Keratinocyte (primary cell): Measurements from ENCODE around the gene LENG1. TPM values are rescaled to one million over a fixed set of nuclear protein-coding genes. Genes with fewer than 3 reads are reported as not detected.

Source experiments
- DNase-seq: peaks from one replicate; pipeline ENCODE4 v3.0.0-alpha.2; 2011; ENCODE audit warnings: low read depth, missing footprints, low spot score
- FAIRE-seq: peaks from 2 replicates; lab custom pipeline; 2011; peaks lifted over from hg19 to GRCh38; lab: Jason Lieb, UNC
- H2AFZ ChIP-seq: 2 replicates; pipeline ENCODE4 v1.6.0; 2012; ENCODE audit warnings: low read length, control low read depth, inconsistent platforms; ENCODE audit not compliant: control insufficient read depth
- H3K27ac ChIP-seq: 2 replicates; pipeline ENCODE4 v1.5.1; 2011; ENCODE audit warnings: low read length; ENCODE audit not compliant: control insufficient read depth, insufficient read depth
- H3K27me3 ChIP-seq: 3 replicates; pipeline ENCODE4 v1.6.0; 2011; ENCODE audit warnings: low read length; ENCODE audit not compliant: control insufficient read depth, insufficient read depth; ENCODE audit errors: extremely low read depth
- H3K36me3 ChIP-seq, 2 experiments: 2 replicates in 1 of 2; 3 replicates in 1 of 2; pipeline ENCODE4 v1.5.1; 2011; ENCODE audit warnings: low read length in 2 of 2, mild to moderate bottlenecking in 1 of 2; ENCODE audit not compliant: control insufficient read depth in 2 of 2, insufficient read depth in 2 of 2; ENCODE audit errors: extremely low read depth in 1 of 2
- H3K4me1 ChIP-seq: 3 replicates; pipeline ENCODE4 v1.5.1; 2011; ENCODE audit warnings: low read length; ENCODE audit not compliant: control insufficient read depth, insufficient read depth; ENCODE audit errors: extremely low read depth
- H3K4me2 ChIP-seq: 3 replicates; pipeline ENCODE4 v1.6.0; 2011; ENCODE audit warnings: low read depth, low read length; ENCODE audit not compliant: control insufficient read depth, insufficient read depth; ENCODE audit errors: extremely low read depth
- H3K4me3 ChIP-seq, 3 experiments: fragments of 200-600 bp in 1 of 3; sonication (generic) in 1 of 3; 2 replicates in 2 of 3; 3 replicates in 1 of 3; pipeline ENCODE4 v1.5.1; 2011 to 2016; ENCODE audit warnings: low read length in 3 of 3, mild to moderate bottlenecking in 3 of 3, control low read depth in 2 of 3, inconsistent platforms in 1 of 3, low read depth in 1 of 3, mixed read lengths in 1 of 3, mixed run types in 1 of 3, moderate library complexity in 1 of 3; ENCODE audit not compliant: control insufficient read depth in 2 of 3, insufficient read depth in 2 of 3; ENCODE audit errors: extremely low read depth in 1 of 3
- H3K79me2 ChIP-seq: 2 replicates; pipeline ENCODE4 v1.6.0; 2012; ENCODE audit warnings: low read length; ENCODE audit not compliant: control insufficient read depth, insufficient read depth
- H3K9ac ChIP-seq: 3 replicates; pipeline ENCODE4 v1.6.0; 2011; ENCODE audit warnings: low read length; ENCODE audit not compliant: control insufficient read depth, insufficient read depth; ENCODE audit errors: extremely low read depth
- H3K9me1 ChIP-seq: 3 replicates; pipeline ENCODE4 v1.6.0; 2011; ENCODE audit warnings: low read length; ENCODE audit not compliant: control insufficient read depth, insufficient read depth; ENCODE audit errors: extremely low read depth
- H3K9me3 ChIP-seq: 2 replicates; pipeline ENCODE4 v1.5.1; 2012; ENCODE audit warnings: low read depth, low read length; ENCODE audit not compliant: control insufficient read depth
- H4K20me1 ChIP-seq: 3 replicates; pipeline ENCODE4 v1.6.0; 2011; ENCODE audit warnings: low read length; ENCODE audit not compliant: control insufficient read depth, insufficient read depth; ENCODE audit errors: extremely low read depth
- EZH2 ChIP-seq: IDR thresholded peaks from one replicate; pipeline ENCODE4 v1.6.1; 2012; ENCODE audit warnings: inconsistent platforms, mild to moderate bottlenecking, low read length, moderate library complexity
- dilution Hi-C: fragments of 300-500 bp; cut with MboI; formaldehyde crosslinking; loops from one replicate; pipeline ENCODE4 v1.7.0; 2020; ENCODE audit warnings: low sequenced_read_pairs; ENCODE audit not compliant: extremely low pct_ligation_motif_present
- polyA plus RNA-seq, 5 experiments: library from polyadenylated mRNA; depleted of rRNA in 3 of 5; stranded (reverse) in 3 of 5; stranded (forward) in 1 of 5; unstranded in 1 of 5; fragments of >200 nt; gene quantifications; 1 replicate in 1 of 5; 2 replicates in 3 of 5; 3 replicates in 1 of 5; pipeline versions ENCODE4 v1.2.1 to v1.2.3, GENCODE V29; 2011 to 2012; ENCODE audit warnings: missing spikeins in 2 of 5, low read depth in 1 of 5, low replicate concordance in 1 of 5
- TF ChIP-seq, protein P1 (sequence below), 3 experiments: IDR thresholded peaks in 1 of 3; conservative IDR thresholded peaks in 1 of 3; optimal IDR thresholded peaks in 1 of 3; 2 replicates in 2 of 3; 3 replicates in 1 of 3; pipeline versions ENCODE3 to v1.5.1; 2011; ENCODE audit warnings: low read length in 3 of 3, mild to moderate bottlenecking in 3 of 3, moderate library complexity in 2 of 3, control low read depth in 1 of 3, inconsistent platforms in 1 of 3; ENCODE audit not compliant: insufficient read depth in 2 of 3; ENCODE audit errors: extremely low read depth in 1 of 3

Gene LENG1
- polyA plus RNA-seq, 1 donor (not counting 4 experiments of a cell fraction or from before 2014, with no cell fraction given), result 3.4 TPM

GRCh38 chr19:54128796-54129616, 30.5 kb downstream of the LENG1 start:
- Histone ChIP-seq H3K9me3 (no peaks in the 10 kb centered on the region), H3K4me3 (no peak overlapping the region), H4K20me1 (no peaks in the 10 kb centered on the region), H3K4me1 (no peaks in the 10 kb centered on the region), H3K27me3 (no peaks in the 10 kb centered on the region), H3K36me3 (peaks cover 28 to 30% of the 10 kb centered on the region in 2 experiments), H3K9me1 (no peaks in the 10 kb centered on the region), H3K79me2 (no peaks in the 10 kb centered on the region), H3K4me2 (no peak overlapping the region), H3K9ac (no peak overlapping the region), H2AFZ (no peak overlapping the region), H3K27ac (no peak overlapping the region)
- FAIRE-seq (no peak), DNase-seq (no peak)
- TF ChIP-seq EZH2, result no peak
- TF ChIP-seq, protein P1, sequence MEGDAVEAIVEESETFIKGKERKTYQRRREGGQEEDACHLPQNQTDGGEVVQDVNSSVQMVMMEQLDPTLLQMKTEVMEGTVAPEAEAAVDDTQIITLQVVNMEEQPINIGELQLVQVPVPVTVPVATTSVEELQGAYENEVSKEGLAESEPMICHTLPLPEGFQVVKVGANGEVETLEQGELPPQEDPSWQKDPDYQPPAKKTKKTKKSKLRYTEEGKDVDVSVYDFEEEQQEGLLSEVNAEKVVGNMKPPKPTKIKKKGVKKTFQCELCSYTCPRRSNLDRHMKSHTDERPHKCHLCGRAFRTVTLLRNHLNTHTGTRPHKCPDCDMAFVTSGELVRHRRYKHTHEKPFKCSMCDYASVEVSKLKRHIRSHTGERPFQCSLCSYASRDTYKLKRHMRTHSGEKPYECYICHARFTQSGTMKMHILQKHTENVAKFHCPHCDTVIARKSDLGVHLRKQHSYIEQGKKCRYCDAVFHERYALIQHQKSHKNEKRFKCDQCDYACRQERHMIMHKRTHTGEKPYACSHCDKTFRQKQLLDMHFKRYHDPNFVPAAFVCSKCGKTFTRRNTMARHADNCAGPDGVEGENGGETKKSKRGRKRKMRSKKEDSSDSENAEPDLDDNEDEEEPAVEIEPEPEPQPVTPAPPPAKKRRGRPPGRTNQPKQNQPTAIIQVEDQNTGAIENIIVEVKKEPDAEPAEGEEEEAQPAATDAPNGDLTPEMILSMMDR (optimal IDR thresholded peaks at IDR 0.05 in 1 of 3, IDR thresholded peaks at IDR 0.05 in 1 of 3, conservative IDR thresholded peaks at IDR 0.05 in 1 of 3; ENCODE audit: extremely low read depth in 1 of 3, insufficient read depth in 2 of 3, low read length in 3 of 3), result no peak
- dilution Hi-C loops, result no loop called here

DNA sequence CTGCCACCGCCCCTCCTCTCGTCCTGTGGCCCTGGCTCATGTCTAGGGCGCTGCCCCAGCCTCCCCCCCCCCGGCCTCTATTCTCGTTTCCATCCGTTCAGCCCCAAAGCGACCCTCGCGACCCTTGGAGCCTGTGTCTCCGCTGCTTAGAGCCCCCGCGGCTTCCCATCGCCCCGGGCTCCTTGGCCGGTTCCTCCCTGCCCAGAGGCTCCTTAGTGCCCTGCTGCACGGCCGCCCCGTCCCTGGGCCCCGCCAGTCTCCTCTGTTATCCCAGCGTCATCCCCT, 31.1 kb downstream of the LENG1 start:
- Histone ChIP-seq H3K9ac (no peak overlapping the region), H3K79me2 (no peaks in the 10 kb centered on the region), H3K27me3 (no peaks in the 10 kb centered on the region), H3K36me3 (peaks cover 30 to 34% of the 10 kb centered on the region in 2 experiments), H3K4me3 (no peak overlapping the region), H2AFZ (no peak overlapping the region), H3K4me2 (no peak overlapping the region), H3K4me1 (no peaks in the 10 kb centered on the region), H3K9me1 (no peaks in the 10 kb centered on the region), H3K27ac (no peak overlapping the region), H3K9me3 (no peaks in the 10 kb centered on the region), H4K20me1 (no peaks in the 10 kb centered on the region)
- TF ChIP-seq, protein P1 (optimal IDR thresholded peaks at IDR 0.05 in 1 of 3, IDR thresholded peaks at IDR 0.05 in 1 of 3, conservative IDR thresholded peaks at IDR 0.05 in 1 of 3; ENCODE audit: extremely low read depth in 1 of 3, insufficient read depth in 2 of 3, low read length in 3 of 3), result no peak
- TF ChIP-seq EZH2, result no peak
- no peak for FAIRE-seq
- dilution Hi-C loops, result no loop called here
- no peak for DNase-seq
